ENCODE results near the gene UBAP2L. TPM values are rescaled to one million over a fixed set of nuclear protein-coding genes. Genes with fewer than 3 reads are reported as not detected.
A peak's percentile ranks its signal among the peaks of the same experiment; 100 is the strongest.

Gene UBAP2L
- total RNA-seq, 1 experiment from 2014 or later = 265 TPM

DNA sequence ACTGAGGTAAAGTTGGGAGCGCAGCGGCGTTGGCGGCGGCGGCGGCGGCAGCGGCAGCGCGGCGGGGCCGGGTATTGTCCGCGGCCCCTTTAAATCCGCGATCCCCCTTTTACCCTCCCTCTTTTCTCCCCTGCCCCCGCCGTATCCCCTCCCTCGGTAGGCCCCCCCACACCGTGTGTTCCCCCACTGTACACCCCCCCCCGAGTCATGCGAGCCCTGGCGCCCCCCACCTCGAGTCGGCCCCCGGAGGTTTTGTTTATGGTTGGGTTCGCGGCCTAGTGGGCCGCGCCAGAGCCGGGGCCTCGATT, 169 bp downstream of the UBAP2L start:
- no peak overlapping the region for H3K23ac ChIP-seq (ENCODE audit: insufficient read length, low read depth, low read length)
- Mint-ChIP-seq H3K4me1 (peaks cover 37 to 42% of the 10 kb centered on the region in 2 experiments), H3K4me3 (peak overlapping the region; percentile 95 to 96), H3K27me3 (ENCODE audit: low read depth) (no peaks in the 10 kb centered on the region), H3K36me3 (ENCODE audit: insufficient read depth in 1 of 3, low read depth in 3 of 3) (peaks cover 48 to 73% (median 62%) of the 10 kb centered on the region in 3 experiments), H3K9me3 (peaks cover 0 to 5% of the 10 kb centered on the region in 2 experiments; a peak in 1 of 5 replicates), H3K27ac (peak overlapping the region; percentile 99 to 100 (median 99); a peak in 5 of 7 replicates)
- H2BK5ac ChIP-seq (ENCODE audit: insufficient read length, low read length) = no peak overlapping the region
- H3K18ac ChIP-seq (ENCODE audit: insufficient read length, low read depth, low read length) = peak overlapping the region; percentile 86
- H3K4me2 ChIP-seq (ENCODE audit: insufficient read depth, insufficient read length, low read length) = peak overlapping the region; percentile 84
- no peak overlapping the region for H4K5ac ChIP-seq (ENCODE audit: insufficient read length, low read depth, low read length)
- no peak overlapping the region for H4K8ac ChIP-seq (replicated peaks; ENCODE audit: insufficient read length, low read depth, low read length)
- H3K14ac ChIP-seq (ENCODE audit: insufficient read depth, low read length) = no peak overlapping the region
- DNase-seq = no peak
- peaks cover 14% of the 10 kb centered on the region for H3K23me2 ChIP-seq (ENCODE audit: insufficient read length, low read depth, low read length, poor library complexity, severe bottlenecking)
- H2BK15ac ChIP-seq (ENCODE audit: low read depth, low read length) = no peak overlapping the region
- H2AK5ac ChIP-seq (ENCODE audit: insufficient read length, low read length) = no peak overlapping the region
- H3T11ph ChIP-seq (ENCODE audit: low read length) = no peak overlapping the region
- no peak overlapping the region for H3K27ac ChIP-seq (ENCODE audit: insufficient read length, low read depth, low read length)
- no peak overlapping the region for H3K4ac ChIP-seq (ENCODE audit: low read depth, low read length)
- H3K9ac ChIP-seq (ENCODE audit: extremely low read depth, insufficient read length, low read length) = peak overlapping the region; percentile 99
- no peaks in the 10 kb centered on the region for H3K27me3 ChIP-seq (ENCODE audit: insufficient read depth, low read length)
- no peak overlapping the region for H2BK120ac ChIP-seq (ENCODE audit: low read depth, low read length, poor library complexity, severe bottlenecking)
- no peak overlapping the region for H4K91ac ChIP-seq (ENCODE audit: insufficient read length, low read depth, low read length)
- H3K56ac ChIP-seq (ENCODE audit: insufficient read length, low read depth, low read length) = no peak overlapping the region
- peaks cover 2% of the 10 kb centered on the region; the same call in 1 of the 2 replicates for H3K4me1 ChIP-seq (ENCODE audit: insufficient read depth, low read length)
- no peak overlapping the region for H2AFZ ChIP-seq (ENCODE audit: low read length)
- H3K9me3 ChIP-seq (ENCODE audit: control insufficient read depth, low read depth, low read length) = no peaks in the 10 kb centered on the region
- no peaks in the 10 kb centered on the region for H4K20me1 ChIP-seq (ENCODE audit: control insufficient read depth, insufficient read depth, insufficient read length)
- TF ChIP-seq, protein P1, sequence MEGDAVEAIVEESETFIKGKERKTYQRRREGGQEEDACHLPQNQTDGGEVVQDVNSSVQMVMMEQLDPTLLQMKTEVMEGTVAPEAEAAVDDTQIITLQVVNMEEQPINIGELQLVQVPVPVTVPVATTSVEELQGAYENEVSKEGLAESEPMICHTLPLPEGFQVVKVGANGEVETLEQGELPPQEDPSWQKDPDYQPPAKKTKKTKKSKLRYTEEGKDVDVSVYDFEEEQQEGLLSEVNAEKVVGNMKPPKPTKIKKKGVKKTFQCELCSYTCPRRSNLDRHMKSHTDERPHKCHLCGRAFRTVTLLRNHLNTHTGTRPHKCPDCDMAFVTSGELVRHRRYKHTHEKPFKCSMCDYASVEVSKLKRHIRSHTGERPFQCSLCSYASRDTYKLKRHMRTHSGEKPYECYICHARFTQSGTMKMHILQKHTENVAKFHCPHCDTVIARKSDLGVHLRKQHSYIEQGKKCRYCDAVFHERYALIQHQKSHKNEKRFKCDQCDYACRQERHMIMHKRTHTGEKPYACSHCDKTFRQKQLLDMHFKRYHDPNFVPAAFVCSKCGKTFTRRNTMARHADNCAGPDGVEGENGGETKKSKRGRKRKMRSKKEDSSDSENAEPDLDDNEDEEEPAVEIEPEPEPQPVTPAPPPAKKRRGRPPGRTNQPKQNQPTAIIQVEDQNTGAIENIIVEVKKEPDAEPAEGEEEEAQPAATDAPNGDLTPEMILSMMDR (conservative IDR thresholded peaks at IDR 0.05) = no peak
- H2BK20ac ChIP-seq (ENCODE audit: low read depth, low read length, poor library complexity, severe bottlenecking) = no peak overlapping the region
- H3K79me1 ChIP-seq (ENCODE audit: insufficient read depth, low read depth, low read length, poor library complexity, severe bottlenecking) = peaks cover 5% of the 10 kb centered on the region
- WGBS (ENCODE audit: extremely low coverage, insufficient read length, low lambda C conversion rate) = no CpG with 5 or more reads among the region's 33 CpGs
- peaks cover 54% of the 10 kb centered on the region for H3K79me2 ChIP-seq (ENCODE audit: insufficient read depth, low read length)
- no peak overlapping the region for H2BK12ac ChIP-seq (ENCODE audit: insufficient read length, low read depth, low read length)

All from H9 (cell line).